SK-N-SH (cell line): ENCODE data around the gene ALG10B. TPM values are rescaled to one million over a fixed set of nuclear protein-coding genes. Genes with fewer than 3 reads are reported as not detected.

ENCODE experiments used
- CTCF ChIA-PET: fragments of 300-600, 350-600 bp; formaldehyde crosslinking; extraction: SDS; loops from one replicate; lab custom pipeline; 2021; lab: Yijun Ruan, JAX
- POLR2A ChIA-PET: fragments of 350-600 bp; sonication (Branson Sonifier 250); formaldehyde crosslinking; extraction: SDS; loops from one replicate; lab custom pipeline; 2020; ENCODE audit warnings: antibody characterized with exemption, inconsistent platforms; lab: Yijun Ruan, JAX
- DNase-seq: peaks from one replicate; pipeline ENCODE4 v3.0.0; 2012
- H2AFZ ChIP-seq: fragments of 200-600 bp; sonication (generic); 2 replicates; pipeline ENCODE4 v1.8.1; 2016; ENCODE audit warnings: antibody characterized with exemption, mild to moderate bottlenecking, low read depth
- H3F3A ChIP-seq: fragments of 200-600 bp; sonication (generic); replicated peaks from 2 replicates; pipeline ENCODE3; 2016; ENCODE audit warnings: antibody characterized with exemption, mild to moderate bottlenecking; ENCODE audit not compliant: insufficient read depth
- H3K27ac ChIP-seq, 2 experiments: fragments of 200-500 bp in 1 of 2; fragments of 200-600 bp in 1 of 2; sonication (Bioruptor generic) in 1 of 2; sonication (generic), shearing (Covaris generic) in 1 of 2; 2 replicates each; pipeline versions ENCODE4 v1.5.1 to v1.6.1; 2014 to 2016; ENCODE audit warnings: low read depth in 2 of 2, inconsistent platforms in 1 of 2, low read length in 1 of 2, mild to moderate bottlenecking in 1 of 2, mixed read lengths in 1 of 2
- H3K27me3 ChIP-seq: fragments of 200-600 bp; sonication (generic), shearing (Covaris generic); 2 replicates; pipeline ENCODE4 v1.6.1; 2016; ENCODE audit warnings: mixed run types; ENCODE audit not compliant: insufficient read depth
- H3K36me3 ChIP-seq, 2 experiments: fragments of 200-500 bp in 1 of 2; fragments of 200-600 bp in 1 of 2; sonication (Bioruptor generic) in 1 of 2; sonication (generic) in 1 of 2; replicated peaks in 1 of 2; 2 replicates each; pipeline versions ENCODE3 to v1.5.1; 2014 to 2016; ENCODE audit warnings: low read length in 1 of 2, mild to moderate bottlenecking in 1 of 2; ENCODE audit not compliant: insufficient read depth in 2 of 2, control insufficient read depth in 1 of 2
- H3K4me1 ChIP-seq, 2 experiments: fragments of 200-500 bp in 1 of 2; fragments of 200-600 bp in 1 of 2; sonication (Bioruptor generic) in 1 of 2; sonication (generic), shearing (Covaris generic) in 1 of 2; 2 replicates each; pipeline versions ENCODE4 v1.5.1 to v1.6.1; 2014 to 2016; ENCODE audit warnings: low read depth in 1 of 2, low read length in 1 of 2, mixed run types in 1 of 2; ENCODE audit not compliant: insufficient read depth in 2 of 2, control insufficient read depth in 1 of 2
- H3K4me2 ChIP-seq: fragments of 200-600 bp; sonication (generic), shearing (Covaris generic); 2 replicates; pipeline ENCODE4 v1.6.1; 2017; ENCODE audit warnings: mixed run types
- H3K4me3 ChIP-seq, 2 experiments: fragments of 200-500 bp in 1 of 2; fragments of 200-600 bp in 1 of 2; sonication (Bioruptor generic) in 1 of 2; sonication (generic), shearing (Covaris generic) in 1 of 2; 2 replicates each; pipeline versions ENCODE4 v1.5.1 to v1.8.1; 2014 to 2016; ENCODE audit warnings: low read depth in 2 of 2, inconsistent platforms in 1 of 2, low read length in 1 of 2, mild to moderate bottlenecking in 1 of 2, mixed read lengths in 1 of 2, moderate library complexity in 1 of 2
- H3K79me2 ChIP-seq: fragments of 200-600 bp; sonication (generic); 2 replicates; pipeline ENCODE4 v1.8.1; 2017; ENCODE audit warnings: mild to moderate bottlenecking; ENCODE audit not compliant: insufficient read depth
- H3K9ac ChIP-seq: fragments of 200-600 bp; sonication (generic); 2 replicates; pipeline ENCODE4 v1.6.1; 2017; ENCODE audit warnings: mixed run types
- H3K9me2 ChIP-seq: fragments of 200-600 bp; sonication (generic); 2 replicates; pipeline ENCODE4 v1.6.1; 2017; ENCODE audit warnings: mixed run types
- H3K9me3 ChIP-seq: fragments of 200-600 bp; sonication (generic); 2 replicates; pipeline ENCODE4 v1.6.1; 2017; ENCODE audit warnings: mixed run types, mild to moderate bottlenecking, moderate library complexity
- H4K20me1 ChIP-seq: fragments of 200-600 bp; sonication (generic); 2 replicates; pipeline ENCODE4 v1.6.1; 2017; ENCODE audit warnings: mild to moderate bottlenecking, mixed run types; ENCODE audit not compliant: insufficient read depth
- EP300 ChIP-seq, 2 experiments: IDR thresholded peaks; 2 replicates each; pipeline versions ENCODE4 v1.4.0 to v1.6.1; 2012; ENCODE audit warnings: borderline replicate concordance in 1 of 2, low read depth in 1 of 2, low read length in 1 of 2
- FOXJ3 ChIP-seq: sonication (generic); formaldehyde crosslinking; IDR thresholded peaks from 2 replicates; pipeline ENCODE4 v1.5.1; 2020; ENCODE audit warnings: mild to moderate bottlenecking, missing genetic modification reagents
- GATA2 ChIP-seq: sonication (generic); formaldehyde crosslinking; IDR thresholded peaks from 2 replicates; pipeline ENCODE4 v1.5.0; 2020; ENCODE audit warnings: mild to moderate bottlenecking, missing genetic modification reagents
- JUND ChIP-seq: IDR thresholded peaks from 2 replicates; pipeline ENCODE4 v1.4.0; 2012
- NRF1 ChIP-seq: IDR thresholded peaks from 2 replicates; pipeline ENCODE4 v1.6.1; 2012; ENCODE audit warnings: low read depth, mild to moderate bottlenecking, low read length
- RCOR1 ChIP-seq: fragments of 150-350 bp; IDR thresholded peaks from 2 replicates; pipeline ENCODE4 v1.6.1; 2017; ENCODE audit warnings: antibody characterized with exemption, low read length
- TAF1 ChIP-seq: IDR thresholded peaks from 2 replicates; pipeline ENCODE4 v1.6.1; 2012; ENCODE audit warnings: low read depth, mild to moderate bottlenecking, low read length, moderate library complexity, borderline replicate concordance
- YY1 ChIP-seq: IDR thresholded peaks from 2 replicates; pipeline ENCODE4 v1.4.0; 2012; ENCODE audit warnings: low read depth, mild to moderate bottlenecking
- WGBS: methylation state at CpG from one replicate; pipeline ENCODE4 v1.1.6; 2017; ENCODE audit warnings: low lambda C conversion rate; 5-methylcytosine and 5-hydroxymethylcytosine counted together
- polyA plus RNA-seq, 3 experiments: library from polyadenylated mRNA; depleted of rRNA; stranded (reverse); fragments of >200 nt; gene quantifications; 2 replicates each; pipeline ENCODE4 v1.2.3, GENCODE V29; 2012
- TF ChIP-seq, protein P1 (sequence below): IDR thresholded peaks from 2 replicates; pipeline ENCODE4; 2012
- TF ChIP-seq, protein P2 (sequence below): IDR thresholded peaks from 2 replicates; pipeline ENCODE4 v1.4.0; 2012; ENCODE audit warnings: low read depth, borderline replicate concordance
- TF ChIP-seq, protein P3 (sequence below): IDR thresholded peaks from 2 replicates; pipeline ENCODE4 v1.4.0; 2012; ENCODE audit warnings: low read depth
- TF ChIP-seq, protein P4 (sequence below): fragments of 200-600 bp; sonication (generic); IDR thresholded peaks from 2 replicates; pipeline ENCODE4 v1.6.1; 2017; ENCODE audit warnings: antibody characterized with exemption, mild to moderate bottlenecking, moderate library complexity
- TF ChIP-seq, protein P5 (sequence below): fragments of 150-350 bp; IDR thresholded peaks from 2 replicates; pipeline ENCODE4 v1.6.1; 2017; ENCODE audit warnings: antibody characterized with exemption, low read length, low read depth, borderline replicate concordance
- TF ChIP-seq, protein P6 (sequence below): IDR thresholded peaks from 2 replicates; pipeline ENCODE4 v1.6.1; 2012; ENCODE audit warnings: mild to moderate bottlenecking, low read depth, low read length, moderate library complexity
- TF ChIP-seq, protein P7 (sequence below): IDR thresholded peaks from 2 replicates; pipeline ENCODE4 v1.4.0; 2012; ENCODE audit warnings: low read depth, borderline replicate concordance

Gene ALG10B
- polyA plus RNA-seq, 1 of the 3 experiments (the other 2 are of a cell fraction), result 2.6 TPM

DNA sequence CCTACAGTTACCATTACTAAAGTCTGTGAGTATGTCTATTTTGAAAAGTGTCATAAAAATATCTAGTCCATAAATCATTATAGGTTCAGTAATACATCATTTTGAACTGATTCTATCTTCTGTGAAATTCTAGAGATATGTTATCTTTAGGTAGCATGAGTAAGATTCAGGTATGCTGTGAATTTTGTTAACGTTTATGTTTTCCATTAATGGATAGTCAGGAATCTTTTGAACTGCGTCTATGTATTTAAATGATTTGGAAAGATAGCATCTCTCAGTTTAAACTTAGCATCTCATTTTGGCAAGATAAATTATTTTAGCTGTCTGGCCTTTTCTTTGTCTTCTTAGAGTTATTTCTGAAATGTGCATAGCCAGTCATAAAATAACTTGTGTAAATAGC, 8.3 kb downstream of the ALG10B start:
- TF ChIP-seq, protein P1, sequence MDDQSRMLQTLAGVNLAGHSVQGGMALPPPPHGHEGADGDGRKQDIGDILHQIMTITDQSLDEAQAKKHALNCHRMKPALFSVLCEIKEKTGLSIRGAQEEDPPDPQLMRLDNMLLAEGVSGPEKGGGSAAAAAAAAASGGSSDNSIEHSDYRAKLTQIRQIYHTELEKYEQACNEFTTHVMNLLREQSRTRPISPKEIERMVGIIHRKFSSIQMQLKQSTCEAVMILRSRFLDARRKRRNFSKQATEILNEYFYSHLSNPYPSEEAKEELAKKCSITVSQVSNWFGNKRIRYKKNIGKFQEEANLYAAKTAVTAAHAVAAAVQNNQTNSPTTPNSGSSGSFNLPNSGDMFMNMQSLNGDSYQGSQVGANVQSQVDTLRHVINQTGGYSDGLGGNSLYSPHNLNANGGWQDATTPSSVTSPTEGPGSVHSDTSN, result no peak
- TF ChIP-seq, protein P2, sequence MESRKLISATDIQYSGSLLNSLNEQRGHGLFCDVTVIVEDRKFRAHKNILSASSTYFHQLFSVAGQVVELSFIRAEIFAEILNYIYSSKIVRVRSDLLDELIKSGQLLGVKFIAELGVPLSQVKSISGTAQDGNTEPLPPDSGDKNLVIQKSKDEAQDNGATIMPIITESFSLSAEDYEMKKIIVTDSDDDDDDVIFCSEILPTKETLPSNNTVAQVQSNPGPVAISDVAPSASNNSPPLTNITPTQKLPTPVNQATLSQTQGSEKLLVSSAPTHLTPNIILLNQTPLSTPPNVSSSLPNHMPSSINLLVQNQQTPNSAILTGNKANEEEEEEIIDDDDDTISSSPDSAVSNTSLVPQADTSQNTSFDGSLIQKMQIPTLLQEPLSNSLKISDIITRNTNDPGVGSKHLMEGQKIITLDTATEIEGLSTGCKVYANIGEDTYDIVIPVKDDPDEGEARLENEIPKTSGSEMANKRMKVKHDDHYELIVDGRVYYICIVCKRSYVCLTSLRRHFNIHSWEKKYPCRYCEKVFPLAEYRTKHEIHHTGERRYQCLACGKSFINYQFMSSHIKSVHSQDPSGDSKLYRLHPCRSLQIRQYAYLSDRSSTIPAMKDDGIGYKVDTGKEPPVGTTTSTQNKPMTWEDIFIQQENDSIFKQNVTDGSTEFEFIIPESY, result no peak
- no peak for TF ChIP-seq TAF1
- TF ChIP-seq EP300 (IDR thresholded peaks at IDR 0.05; ENCODE audit: borderline replicate concordance in 1 of 2, low read depth in 1 of 2, low read length in 1 of 2), result no peak
- TF ChIP-seq, protein P3, sequence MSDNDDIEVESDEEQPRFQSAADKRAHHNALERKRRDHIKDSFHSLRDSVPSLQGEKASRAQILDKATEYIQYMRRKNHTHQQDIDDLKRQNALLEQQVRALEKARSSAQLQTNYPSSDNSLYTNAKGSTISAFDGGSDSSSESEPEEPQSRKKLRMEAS, result no peak
- TF ChIP-seq, protein P4, sequence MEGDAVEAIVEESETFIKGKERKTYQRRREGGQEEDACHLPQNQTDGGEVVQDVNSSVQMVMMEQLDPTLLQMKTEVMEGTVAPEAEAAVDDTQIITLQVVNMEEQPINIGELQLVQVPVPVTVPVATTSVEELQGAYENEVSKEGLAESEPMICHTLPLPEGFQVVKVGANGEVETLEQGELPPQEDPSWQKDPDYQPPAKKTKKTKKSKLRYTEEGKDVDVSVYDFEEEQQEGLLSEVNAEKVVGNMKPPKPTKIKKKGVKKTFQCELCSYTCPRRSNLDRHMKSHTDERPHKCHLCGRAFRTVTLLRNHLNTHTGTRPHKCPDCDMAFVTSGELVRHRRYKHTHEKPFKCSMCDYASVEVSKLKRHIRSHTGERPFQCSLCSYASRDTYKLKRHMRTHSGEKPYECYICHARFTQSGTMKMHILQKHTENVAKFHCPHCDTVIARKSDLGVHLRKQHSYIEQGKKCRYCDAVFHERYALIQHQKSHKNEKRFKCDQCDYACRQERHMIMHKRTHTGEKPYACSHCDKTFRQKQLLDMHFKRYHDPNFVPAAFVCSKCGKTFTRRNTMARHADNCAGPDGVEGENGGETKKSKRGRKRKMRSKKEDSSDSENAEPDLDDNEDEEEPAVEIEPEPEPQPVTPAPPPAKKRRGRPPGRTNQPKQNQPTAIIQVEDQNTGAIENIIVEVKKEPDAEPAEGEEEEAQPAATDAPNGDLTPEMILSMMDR, result no peak
- TF ChIP-seq NRF1, result no peak
- no peak for TF ChIP-seq GATA2 (CRISPR knock-in tag)
- TF ChIP-seq, protein P5, sequence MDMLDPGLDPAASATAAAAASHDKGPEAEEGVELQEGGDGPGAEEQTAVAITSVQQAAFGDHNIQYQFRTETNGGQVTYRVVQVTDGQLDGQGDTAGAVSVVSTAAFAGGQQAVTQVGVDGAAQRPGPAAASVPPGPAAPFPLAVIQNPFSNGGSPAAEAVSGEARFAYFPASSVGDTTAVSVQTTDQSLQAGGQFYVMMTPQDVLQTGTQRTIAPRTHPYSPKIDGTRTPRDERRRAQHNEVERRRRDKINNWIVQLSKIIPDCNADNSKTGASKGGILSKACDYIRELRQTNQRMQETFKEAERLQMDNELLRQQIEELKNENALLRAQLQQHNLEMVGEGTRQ, result no peak
- TF ChIP-seq, protein P6, sequence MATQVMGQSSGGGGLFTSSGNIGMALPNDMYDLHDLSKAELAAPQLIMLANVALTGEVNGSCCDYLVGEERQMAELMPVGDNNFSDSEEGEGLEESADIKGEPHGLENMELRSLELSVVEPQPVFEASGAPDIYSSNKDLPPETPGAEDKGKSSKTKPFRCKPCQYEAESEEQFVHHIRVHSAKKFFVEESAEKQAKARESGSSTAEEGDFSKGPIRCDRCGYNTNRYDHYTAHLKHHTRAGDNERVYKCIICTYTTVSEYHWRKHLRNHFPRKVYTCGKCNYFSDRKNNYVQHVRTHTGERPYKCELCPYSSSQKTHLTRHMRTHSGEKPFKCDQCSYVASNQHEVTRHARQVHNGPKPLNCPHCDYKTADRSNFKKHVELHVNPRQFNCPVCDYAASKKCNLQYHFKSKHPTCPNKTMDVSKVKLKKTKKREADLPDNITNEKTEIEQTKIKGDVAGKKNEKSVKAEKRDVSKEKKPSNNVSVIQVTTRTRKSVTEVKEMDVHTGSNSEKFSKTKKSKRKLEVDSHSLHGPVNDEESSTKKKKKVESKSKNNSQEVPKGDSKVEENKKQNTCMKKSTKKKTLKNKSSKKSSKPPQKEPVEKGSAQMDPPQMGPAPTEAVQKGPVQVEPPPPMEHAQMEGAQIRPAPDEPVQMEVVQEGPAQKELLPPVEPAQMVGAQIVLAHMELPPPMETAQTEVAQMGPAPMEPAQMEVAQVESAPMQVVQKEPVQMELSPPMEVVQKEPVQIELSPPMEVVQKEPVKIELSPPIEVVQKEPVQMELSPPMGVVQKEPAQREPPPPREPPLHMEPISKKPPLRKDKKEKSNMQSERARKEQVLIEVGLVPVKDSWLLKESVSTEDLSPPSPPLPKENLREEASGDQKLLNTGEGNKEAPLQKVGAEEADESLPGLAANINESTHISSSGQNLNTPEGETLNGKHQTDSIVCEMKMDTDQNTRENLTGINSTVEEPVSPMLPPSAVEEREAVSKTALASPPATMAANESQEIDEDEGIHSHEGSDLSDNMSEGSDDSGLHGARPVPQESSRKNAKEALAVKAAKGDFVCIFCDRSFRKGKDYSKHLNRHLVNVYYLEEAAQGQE, result no peak
- TF ChIP-seq FOXJ3 (CRISPR knock-in tag), result no peak
- TF ChIP-seq, protein P7, sequence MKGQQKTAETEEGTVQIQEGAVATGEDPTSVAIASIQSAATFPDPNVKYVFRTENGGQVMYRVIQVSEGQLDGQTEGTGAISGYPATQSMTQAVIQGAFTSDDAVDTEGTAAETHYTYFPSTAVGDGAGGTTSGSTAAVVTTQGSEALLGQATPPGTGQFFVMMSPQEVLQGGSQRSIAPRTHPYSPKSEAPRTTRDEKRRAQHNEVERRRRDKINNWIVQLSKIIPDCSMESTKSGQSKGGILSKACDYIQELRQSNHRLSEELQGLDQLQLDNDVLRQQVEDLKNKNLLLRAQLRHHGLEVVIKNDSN, result no peak
- no peak for TF ChIP-seq JUND
- no peak for TF ChIP-seq YY1
- no peak for TF ChIP-seq RCOR1
- H3K79me2 ChIP-seq, result no peaks in the 10 kb centered on the region
- ChIA-PET POLR2A (no interaction called here), CTCF (no interaction called here)
- H2AFZ ChIP-seq, result 0 out of 2 replicates have a peak overlapping the region, but pooled peaks have one; percentile 31
- no peak for DNase-seq
- no peaks in the 10 kb centered on the region for H3K9me3 ChIP-seq
- H3K27ac ChIP-seq, result no peak overlapping the region
- H3K9ac ChIP-seq, result no peak overlapping the region
- H3K27me3 ChIP-seq, result no peaks in the 10 kb centered on the region
- H3K4me2 ChIP-seq, result no peak overlapping the region
- no peaks in the 10 kb centered on the region for H4K20me1 ChIP-seq
- no peaks in the 10 kb centered on the region; a peak in 1 of 4 replicates for H3K4me1 ChIP-seq
- peaks cover 12% of the 10 kb centered on the region for H3F3A ChIP-seq
- H3K36me3 ChIP-seq, result no peaks in the 10 kb centered on the region
- 32% methylated on average over 2 of the region's 2 CpGs for WGBS
- H3K4me3 ChIP-seq, result no peak overlapping the region
- H3K9me2 ChIP-seq, result no peaks in the 10 kb centered on the region
